ENCODE data around the gene PSMF1.
"Not testable (repeated sequence)": the region's sequence is repeated elsewhere in the genome, so short reads cannot be mapped to it uniquely, and the experiment has no call there.

PSMF1 gene

GRCh38 chr20:1122388-1123315 is 4.2 kb downstream of the PSMF1 start:
- peak in 1 of 58 donors; percentile 3 for DNase-seq

- DNase-seq: no peak
Measured at GRCh38 chr20:1123666-1124065, 5.3 kb downstream of the PSMF1 start.

- DNase-seq: no peak
Measured at GRCh38 chr20:1124421-1124820, 6.0 kb downstream of the PSMF1 start.

GRCh38 chr20:1125277-1125676 is 6.9 kb downstream of the PSMF1 start:
- DNase-seq: no peak

GRCh38 chr20:1127840-1128239 is 9.4 kb downstream of the PSMF1 start:
- DNase-seq: no peak

- DNase-seq: no peak
Measured at GRCh38 chr20:1130058-1130694, 11.8 kb downstream of the PSMF1 start.

GRCh38 chr20:1130847-1131246 is 12.4 kb downstream of the PSMF1 start:
- DNase-seq: peak in 8 of 58 donors; percentile 4 to 10 (median 9)

- DNase-seq: no peak
Measured at GRCh38 chr20:1131354-1131753, 13.0 kb downstream of the PSMF1 start.

GRCh38 chr20:1134355-1134754 is 16.0 kb downstream of the PSMF1 start:
- DNase-seq: no peak

- no peak for DNase-seq
Measured at GRCh38 chr20:1134836-1135235, 16.4 kb downstream of the PSMF1 start.

GRCh38 chr20:1137236-1137635 is 18.8 kb downstream of the PSMF1 start:
- DNase-seq: no peak

GRCh38 chr20:1144401-1145172 is 26.2 kb downstream of the PSMF1 start:
- DNase-seq: no peak

GRCh38 chr20:1146957-1147356 is 28.6 kb downstream of the PSMF1 start:
- no peak for DNase-seq

GRCh38 chr20:1149812-1150211 is 31.4 kb downstream of the PSMF1 start:
- DNase-seq: not testable (repeated sequence)

GRCh38 chr20:1150218-1150617 is 31.8 kb downstream of the PSMF1 start:
- DNase-seq: no peak

- no peak for DNase-seq
Measured at GRCh38 chr20:1150968-1151367, 32.6 kb downstream of the PSMF1 start.

GRCh38 chr20:1154226-1154625 is 35.8 kb downstream of the PSMF1 start:
- DNase-seq: no peak

GRCh38 chr20:1154691-1155090 is 36.3 kb downstream of the PSMF1 start:
- DNase-seq: no peak

GRCh38 chr20:1155342-1155741 is 36.9 kb downstream of the PSMF1 start:
- no peak for DNase-seq

GRCh38 chr20:1160496-1160895 is 42.1 kb downstream of the PSMF1 start:
- DNase-seq: no peak

- no peak for DNase-seq
Measured at GRCh38 chr20:1160991-1161390, 42.6 kb downstream of the PSMF1 start.

- DNase-seq: no peak
Measured at GRCh38 chr20:1163105-1163504, 44.7 kb downstream of the PSMF1 start.
